MM.1S (cell line): Measurements from ENCODE around the gene PCDHB9.
"Not testable (repeated sequence)": the region's sequence is repeated elsewhere in the genome, so short reads cannot be mapped to it uniquely, and the experiment has no call there.

Experiments used
- DNase-seq: peaks from one replicate; pipeline ENCODE4 v3.0.0-alpha.2; 2015
- H2AFZ ChIP-seq: fragments of 300-600 bp; sonication (generic); 2 replicates; pipeline ENCODE4 v1.6.0; 2016; ENCODE audit warnings: antibody characterized with exemption, low read length
- H3F3A ChIP-seq: fragments of 300-600 bp; sonication (generic); 2 replicates; pipeline ENCODE4 v1.6.1; 2016; ENCODE audit warnings: mild to moderate bottlenecking, antibody characterized with exemption, low read length, moderate library complexity, mixed read lengths; ENCODE audit not compliant: insufficient read depth
- H3K27ac ChIP-seq: fragments of 300-600 bp; sonication (generic); 2 replicates; pipeline ENCODE4 v1.5.1; 2016; ENCODE audit warnings: mild to moderate bottlenecking, low read length
- H3K27me3 ChIP-seq: fragments of 300-600 bp; sonication (generic); replicated peaks from 2 replicates; pipeline ENCODE4 v1.6.0; 2016; ENCODE audit warnings: low read length; ENCODE audit not compliant: insufficient read depth
- H3K36me3 ChIP-seq: fragments of 300-600 bp; sonication (generic); replicated peaks from 2 replicates; pipeline ENCODE4 v1.6.1; 2016; ENCODE audit warnings: mild to moderate bottlenecking, low read length, mixed read lengths; ENCODE audit not compliant: insufficient read depth
- H3K4me1 ChIP-seq: fragments of 300-600 bp; sonication (generic); 2 replicates; pipeline ENCODE4 v1.6.1; 2016; ENCODE audit warnings: low read length, mixed read lengths
- H3K4me2 ChIP-seq: fragments of 300-600 bp; sonication (generic); 2 replicates; pipeline ENCODE4 v1.6.0; 2016; ENCODE audit warnings: low read depth, low read length
- H3K4me3 ChIP-seq: fragments of 300-600 bp; sonication (generic); 2 replicates; pipeline ENCODE4 v1.5.1; 2016; ENCODE audit warnings: low read length, mixed read lengths
- H3K79me2 ChIP-seq: fragments of 300-600 bp; sonication (generic); 2 replicates; pipeline ENCODE4 v1.6.1; 2016; ENCODE audit warnings: mixed run types, low read length, mixed read lengths
- H3K9ac ChIP-seq: fragments of 300-600 bp; sonication (generic); 2 replicates; pipeline ENCODE4 v1.6.1; 2016; ENCODE audit warnings: low read length, mixed read lengths
- H3K9me2 ChIP-seq: fragments of 300-600 bp; sonication (generic); replicated peaks from 2 replicates; pipeline ENCODE4 v1.6.1; 2016; ENCODE audit warnings: mild to moderate bottlenecking, low read length, mixed read lengths; ENCODE audit not compliant: insufficient read depth
- H3K9me3 ChIP-seq: fragments of 300-600 bp; sonication (generic); replicated peaks from 2 replicates; pipeline ENCODE4 v1.6.1; 2016; ENCODE audit warnings: mild to moderate bottlenecking, low read length, mixed read lengths; ENCODE audit not compliant: insufficient read depth
- H4K20me1 ChIP-seq: fragments of 300-600 bp; sonication (generic); 2 replicates; pipeline ENCODE4 v1.6.1; 2016; ENCODE audit warnings: mild to moderate bottlenecking, low read length, moderate library complexity, mixed read lengths; ENCODE audit not compliant: insufficient read depth
- CTCF ChIP-seq: fragments of 300-600 bp; sonication (generic); IDR thresholded peaks from 2 replicates; pipeline ENCODE4 v1.5.1; 2016; ENCODE audit warnings: antibody characterized with exemption, low read length, mixed read lengths
- EZH2 ChIP-seq: fragments of 300-600 bp; sonication (generic); optimal IDR thresholded peaks from 2 replicates; pipeline ENCODE3; 2017; ENCODE audit warnings: low read depth, mild to moderate bottlenecking, antibody characterized with exemption, low read length, mixed read lengths
- EZH2phosphoT487 ChIP-seq: fragments of 300-600 bp; sonication (generic); IDR thresholded peaks from 2 replicates; pipeline ENCODE4 v1.6.1; 2018; ENCODE audit warnings: antibody characterized with exemption, low read length

Gene PCDHB9

GRCh38 chr5:141208478-141208877, 21.5 kb downstream of the PCDHB9 start, which contains the start of gene PCDHB12:
Gene PCDHB12 (plus strand): TSS chr5:141208719. CDS start chr5:141208908, 189 bp downstream.
- Histone ChIP-seq H3K4me1 (no peaks in the 10 kb centered on the region), H3K9ac (no peak within 1 kb of the TSS), H3F3A (no peaks in the 10 kb centered on the region), H3K9me2 (no peaks in the 10 kb centered on the region), H2AFZ (no peak within 1 kb of the TSS), H4K20me1 (no peaks in the 10 kb centered on the region), H3K27ac (no peak within 1 kb of the TSS), H3K4me2 (no peak within 1 kb of the TSS), H3K4me3 (no peak within 1 kb of the TSS), H3K36me3 (no peaks in the 10 kb centered on the region), H3K79me2 (no peaks in the 10 kb centered on the region), H3K27me3 (0 out of 2 replicates have a peak, but pooled peaks cover 4% of the 10 kb centered on the region), H3K9me3 (no peaks in the 10 kb centered on the region)
- TF ChIP-seq CTCF (peak; percentile 52), EZH2phosphoT487 (no peak), EZH2 (no peak)
- DNase-seq = peak; percentile 37

- not testable (repeated sequence) for H3K27me3 ChIP-seq, H3K4me2 ChIP-seq, H3K9me3 ChIP-seq, H3K4me1 ChIP-seq, DNase-seq, H4K20me1 ChIP-seq, H3K27ac ChIP-seq, H3K4me3 ChIP-seq, H3K9ac ChIP-seq, H3F3A ChIP-seq, H3K36me3 ChIP-seq, H3K79me2 ChIP-seq, H2AFZ ChIP-seq, H3K9me2 ChIP-seq
Observed at GRCh38 chr5:141210281-141210680, 23.3 kb downstream of the PCDHB9 start.

- H3F3A ChIP-seq, H3K4me2 ChIP-seq, H3K4me1 ChIP-seq, H3K79me2 ChIP-seq, H3K27ac ChIP-seq, H3K4me3 ChIP-seq, H3K27me3 ChIP-seq, H3K9me2 ChIP-seq, H3K9ac ChIP-seq, H3K36me3 ChIP-seq, H3K9me3 ChIP-seq, H2AFZ ChIP-seq, DNase-seq, H4K20me1 ChIP-seq: not testable (repeated sequence)
Observed at GRCh38 chr5:141210849-141211248, 23.9 kb downstream of the PCDHB9 start.

- not testable (repeated sequence) for H3K9me2 ChIP-seq, H3K9ac ChIP-seq, H3K27me3 ChIP-seq, H3F3A ChIP-seq, H3K79me2 ChIP-seq, H3K4me3 ChIP-seq, H3K4me1 ChIP-seq, H3K27ac ChIP-seq, H2AFZ ChIP-seq, H3K4me2 ChIP-seq, H4K20me1 ChIP-seq, H3K36me3 ChIP-seq, H3K9me3 ChIP-seq
- peak; percentile 37 for DNase-seq
- TF ChIP-seq CTCF = peak; percentile 46
Observed at GRCh38 chr5:141213656-141214339, 26.8 kb downstream of the PCDHB9 start, which contains the start of gene PCDHB13. Gene PCDHB13 (plus strand): TSS chr5:141213919. CDS start chr5:141214124, 205 bp downstream.

GRCh38 chr5:141214583-141214982, 27.6 kb downstream of the PCDHB9 start:
- not testable (repeated sequence) for DNase-seq, H4K20me1 ChIP-seq

GRCh38 chr5:141215504-141215903, 28.5 kb downstream of the PCDHB9 start:
- H3K9ac ChIP-seq, H3K4me3 ChIP-seq: not testable (repeated sequence)

More at GRCh38 chr5:141214583-141214982, 27.6 kb downstream of the PCDHB9 start:
- not testable (repeated sequence) for H3K79me2 ChIP-seq, H3K9ac ChIP-seq, H3K36me3 ChIP-seq, H3K4me2 ChIP-seq, H3K4me3 ChIP-seq, H3K9me3 ChIP-seq, H3K4me1 ChIP-seq, H3K9me2 ChIP-seq, H2AFZ ChIP-seq, H3F3A ChIP-seq, H3K27me3 ChIP-seq, H3K27ac ChIP-seq

More at GRCh38 chr5:141215504-141215903, 28.5 kb downstream of the PCDHB9 start:
- H3F3A ChIP-seq, H3K79me2 ChIP-seq, H3K9me2 ChIP-seq, H3K27me3 ChIP-seq, DNase-seq, H3K9me3 ChIP-seq, H3K4me2 ChIP-seq, H3K27ac ChIP-seq, H4K20me1 ChIP-seq, H3K4me1 ChIP-seq, H2AFZ ChIP-seq, H3K36me3 ChIP-seq: not testable (repeated sequence)
